CD4-positive, alpha-beta T cell treated with Interleukin-4 for 1 hour (primary cell): ENCODE data around the gene DYNLT2.

Source experiments
- DNase-seq, 2 donors: peaks; one replicate each; pipeline ENCODE4 v3.0.0-alpha.2; 2020 to 2022

The DYNLT2 gene

DNA sequence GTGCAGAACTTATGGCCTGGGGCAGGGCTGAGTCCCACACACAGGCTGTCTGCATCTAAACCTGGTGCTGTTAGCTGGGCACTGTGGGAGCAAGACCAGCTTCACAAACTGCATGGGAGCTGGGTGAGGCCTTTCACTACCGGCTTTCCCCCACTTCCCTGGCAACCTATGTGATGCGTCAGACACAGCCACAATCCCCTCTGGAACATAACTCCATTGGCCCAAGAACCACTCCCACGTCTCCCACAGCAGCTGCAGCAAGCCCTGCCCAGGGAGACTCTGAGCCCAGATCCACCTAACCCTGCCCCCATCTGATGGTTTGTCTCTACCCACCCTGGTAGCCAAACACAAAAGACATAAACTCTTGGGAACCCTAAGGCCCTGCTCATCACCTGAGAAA is 58.9 kb downstream of the DYNLT2 start:
- DNase-seq, result no peak

DNA sequence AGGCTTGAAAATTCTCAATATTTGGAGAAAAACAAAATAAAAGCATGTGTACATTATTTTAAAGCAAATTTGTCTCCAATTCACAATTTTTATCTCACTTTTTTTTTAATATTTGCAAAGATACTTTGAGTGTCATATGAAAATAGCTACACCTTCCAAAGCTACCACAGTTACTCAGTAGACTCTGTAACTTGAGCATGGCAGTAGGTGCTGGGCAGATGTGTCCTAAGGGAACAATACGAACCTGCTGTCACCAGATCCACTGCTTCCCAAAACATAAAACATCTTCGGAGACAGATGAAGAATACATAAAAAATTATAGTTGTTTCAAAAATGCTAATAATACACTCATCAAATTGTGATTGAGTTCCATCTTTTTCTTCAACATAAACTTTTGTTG is 60.1 kb downstream of the DYNLT2 start:
- no peak for DNase-seq
